ENCODE results near the gene SLC25A43.
"Not testable (repeated sequence)": the region's sequence is repeated elsewhere in the genome, so short reads cannot be mapped to it uniquely, and the experiment has no call there.

SLC25A43 gene

DNA sequence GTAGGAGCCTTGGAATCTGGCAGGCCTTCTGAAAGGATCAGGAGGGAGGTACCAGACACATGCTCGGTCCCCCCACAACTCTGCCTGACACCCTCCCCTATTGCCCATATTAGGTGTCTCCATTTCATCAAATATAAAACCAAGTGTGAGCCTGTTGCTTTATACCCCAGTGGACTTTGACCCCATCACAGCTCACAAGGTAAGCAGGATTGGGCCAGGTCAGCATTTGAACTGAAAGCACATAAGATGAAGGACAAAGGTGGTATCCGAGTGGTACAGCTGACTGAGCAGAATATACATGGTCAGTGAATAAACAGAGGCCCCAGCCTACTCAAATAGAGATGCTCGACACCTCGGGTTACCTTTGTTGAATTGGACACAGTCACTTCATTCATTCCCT lies 20.0 kb downstream of the SLC25A43 start:
- intact Hi-C loops (cut with micrococcal nuclease) = no loop called here
- H3K9me3 Mint-ChIP-seq = no peaks in the 10 kb centered on the region
- no peak overlapping the region for H3K4me3 Mint-ChIP-seq
- H3K27ac Mint-ChIP-seq = no peak overlapping the region
- no peaks in the 10 kb centered on the region for H3K4me1 Mint-ChIP-seq (ENCODE audit: low read depth)
- H3K27me3 Mint-ChIP-seq = no peaks in the 10 kb centered on the region
- H3K36me3 Mint-ChIP-seq (ENCODE audit: low read depth) = peaks cover 57% of the 10 kb centered on the region

DNA sequence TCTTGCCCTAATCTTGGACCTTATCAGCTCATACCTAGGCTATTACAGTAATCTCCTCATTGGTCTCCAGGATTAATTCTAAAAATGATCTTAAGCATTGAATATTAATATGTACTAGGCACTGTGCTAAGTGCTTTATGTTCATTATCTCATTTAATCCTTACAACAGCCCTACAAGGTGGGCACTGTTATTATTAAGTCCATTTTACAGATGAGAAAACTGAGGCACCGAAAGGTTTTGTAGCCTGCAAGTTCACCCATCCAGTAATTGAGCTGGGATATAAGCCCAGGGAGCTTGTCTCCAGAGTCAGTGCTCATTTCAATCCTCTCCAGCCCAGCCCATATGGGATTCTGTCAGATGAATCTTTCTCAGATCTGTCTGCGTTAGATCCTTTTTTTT lies 20.8 kb downstream of the SLC25A43 start:
- intact Hi-C loops (cut with micrococcal nuclease) = no loop called here
- Mint-ChIP-seq H3K4me1 (ENCODE audit: low read depth) (no peaks in the 10 kb centered on the region), H3K9me3 (no peaks in the 10 kb centered on the region), H3K27me3 (no peaks in the 10 kb centered on the region), H3K27ac (no peak overlapping the region), H3K4me3 (no peak overlapping the region), H3K36me3 (ENCODE audit: low read depth) (peaks cover 57% of the 10 kb centered on the region)

DNA sequence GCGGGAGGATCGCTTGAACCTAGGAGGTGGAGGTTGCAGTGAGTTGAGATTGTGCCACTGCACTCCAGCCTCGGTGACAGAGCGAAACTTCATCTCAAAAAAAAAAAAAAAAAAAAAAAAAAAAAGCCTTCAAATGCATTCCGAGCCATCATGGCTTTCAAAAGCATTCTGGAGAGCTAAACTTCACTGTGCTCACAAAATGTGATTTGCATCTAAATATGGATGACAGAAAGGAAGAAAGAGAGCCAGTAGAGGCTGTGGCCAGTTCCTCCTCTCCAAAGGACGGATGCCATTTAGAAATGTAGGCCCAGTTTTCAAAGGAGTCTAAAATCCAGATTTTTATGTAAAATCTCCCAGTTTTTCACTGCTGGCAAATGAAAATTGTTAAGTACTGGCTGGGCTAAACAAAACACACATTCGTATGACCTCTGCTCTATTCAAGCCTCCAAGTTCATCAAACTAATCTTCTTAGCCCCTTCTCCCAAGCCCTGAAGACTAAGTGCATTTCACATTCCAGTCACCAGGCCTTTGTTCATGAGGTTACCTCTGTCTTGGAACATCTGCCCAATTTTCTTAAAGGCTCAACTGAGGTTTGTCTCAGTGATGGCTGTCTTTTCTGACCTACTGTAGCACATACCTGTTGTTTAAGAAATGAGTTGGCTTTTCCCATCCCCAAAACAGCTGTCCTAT lies 22.0 kb downstream of the SLC25A43 start:
- peaks cover 7% of the 10 kb centered on the region for H3K4me1 Mint-ChIP-seq (ENCODE audit: low read depth)
- intact Hi-C loops (cut with micrococcal nuclease) = no loop called here
- no peak overlapping the region for H3K27ac Mint-ChIP-seq
- H3K27me3 Mint-ChIP-seq = no peaks in the 10 kb centered on the region
- H3K36me3 Mint-ChIP-seq (ENCODE audit: low read depth) = peaks cover 57% of the 10 kb centered on the region
- H3K4me3 Mint-ChIP-seq = no peak overlapping the region
- no peaks in the 10 kb centered on the region for H3K9me3 Mint-ChIP-seq

DNA sequence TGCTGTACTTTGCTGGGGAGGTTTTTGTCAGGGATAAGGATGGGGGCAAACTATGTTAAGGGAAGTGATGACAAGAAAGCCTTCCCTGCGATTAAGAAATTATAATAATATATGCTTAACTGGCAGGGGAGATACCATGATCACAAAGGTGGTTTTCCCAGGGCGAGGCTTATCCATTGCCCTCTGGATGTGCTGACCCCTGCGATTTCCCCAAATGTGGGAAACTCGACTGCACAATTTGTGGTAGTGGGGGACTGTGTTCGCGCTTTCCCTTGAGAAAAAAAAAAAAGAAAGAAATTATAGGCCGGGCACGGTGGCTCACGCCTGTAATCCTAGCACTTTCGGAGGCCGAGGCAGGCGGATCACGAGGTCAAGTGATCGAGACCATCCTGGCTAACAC lies 24.5 kb downstream of the SLC25A43 start:
- peaks cover 58% of the 10 kb centered on the region for H3K36me3 Mint-ChIP-seq (ENCODE audit: low read depth)
- peaks cover 22% of the 10 kb centered on the region for H3K4me1 Mint-ChIP-seq (ENCODE audit: low read depth)
- no peaks in the 10 kb centered on the region for H3K9me3 Mint-ChIP-seq
- H3K27ac Mint-ChIP-seq = no peak overlapping the region
- intact Hi-C loops (cut with micrococcal nuclease) = no loop called here
- no peaks in the 10 kb centered on the region for H3K27me3 Mint-ChIP-seq
- no peak overlapping the region for H3K4me3 Mint-ChIP-seq

DNA sequence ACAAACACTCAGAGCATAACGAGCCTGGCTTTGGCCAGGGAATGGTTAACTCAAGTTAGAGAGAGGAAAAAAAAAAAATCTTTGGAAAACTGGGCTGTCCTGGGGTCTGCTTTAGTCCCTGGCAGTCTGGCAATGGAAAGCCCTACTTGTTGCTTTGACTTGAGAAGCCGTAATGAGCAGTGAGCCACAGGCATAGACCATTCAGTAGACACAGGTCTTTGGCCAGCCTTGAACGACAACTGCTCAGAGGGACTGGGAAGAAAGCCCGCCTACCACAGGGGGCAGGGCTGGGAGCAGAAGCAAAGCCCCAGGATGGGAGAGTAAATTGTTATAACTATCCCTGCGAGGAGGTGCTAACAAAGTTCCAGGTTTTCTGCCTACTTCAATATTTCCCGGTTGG lies 25.9 kb downstream of the SLC25A43 start:
- no peak overlapping the region for H3K4me3 Mint-ChIP-seq

DNA sequence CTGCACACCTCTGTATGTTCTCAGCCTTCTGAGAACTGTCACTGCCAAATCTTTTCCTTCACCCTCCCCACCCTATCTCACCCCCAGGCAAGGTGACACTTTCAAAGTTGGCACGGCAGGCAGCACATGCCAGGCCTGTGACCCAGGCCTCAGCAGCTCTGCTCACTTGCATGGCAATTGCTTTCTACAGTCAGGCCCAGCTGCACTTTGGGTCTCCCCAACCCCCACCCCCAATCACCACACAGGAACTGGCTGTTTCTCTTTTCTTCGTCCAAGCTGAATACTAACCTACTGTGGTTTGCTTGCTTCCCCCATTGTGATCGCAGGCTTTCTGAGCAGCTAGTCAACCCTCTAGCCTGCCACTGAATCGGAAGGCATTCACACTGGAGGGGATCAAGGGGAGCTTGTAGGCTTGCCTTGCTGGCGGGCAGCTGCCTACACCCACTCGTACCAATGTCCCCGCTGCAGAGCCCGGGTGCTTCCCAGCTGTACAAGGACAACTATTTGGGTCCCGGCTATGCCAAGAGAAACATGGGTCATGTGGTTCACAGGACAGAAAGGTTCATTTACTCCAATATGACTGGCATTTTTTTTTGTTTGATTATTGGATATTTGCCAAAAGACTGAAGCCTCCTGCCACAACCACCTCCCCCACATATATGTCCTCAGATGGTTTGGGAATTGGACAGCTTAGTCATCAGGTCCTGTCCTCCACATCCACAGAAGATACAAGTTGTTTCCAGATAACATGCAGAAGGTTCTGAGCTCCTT lies 28.1 kb downstream of the SLC25A43 start:
- peaks cover 53% of the 10 kb centered on the region for H3K36me3 Mint-ChIP-seq (ENCODE audit: low read depth)
- H3K4me1 Mint-ChIP-seq (ENCODE audit: low read depth) = peaks cover 22% of the 10 kb centered on the region
- intact Hi-C loops (cut with micrococcal nuclease) = no loop called here
- H3K4me3 Mint-ChIP-seq = peak overlapping the region; percentile 20
- H3K9me3 Mint-ChIP-seq = no peaks in the 10 kb centered on the region
- no peaks in the 10 kb centered on the region for H3K27me3 Mint-ChIP-seq
- peak overlapping the region; percentile 80 for H3K27ac Mint-ChIP-seq

More for the DNA sequence above, 25.9 kb downstream of the SLC25A43 start:
- intact Hi-C loops (cut with micrococcal nuclease) = no loop called here
- Mint-ChIP-seq H3K27me3 (no peaks in the 10 kb centered on the region), H3K36me3 (ENCODE audit: low read depth) (peaks cover 58% of the 10 kb centered on the region), H3K4me1 (ENCODE audit: low read depth) (peaks cover 22% of the 10 kb centered on the region), H3K9me3 (no peaks in the 10 kb centered on the region), H3K27ac (no peak overlapping the region)

DNA sequence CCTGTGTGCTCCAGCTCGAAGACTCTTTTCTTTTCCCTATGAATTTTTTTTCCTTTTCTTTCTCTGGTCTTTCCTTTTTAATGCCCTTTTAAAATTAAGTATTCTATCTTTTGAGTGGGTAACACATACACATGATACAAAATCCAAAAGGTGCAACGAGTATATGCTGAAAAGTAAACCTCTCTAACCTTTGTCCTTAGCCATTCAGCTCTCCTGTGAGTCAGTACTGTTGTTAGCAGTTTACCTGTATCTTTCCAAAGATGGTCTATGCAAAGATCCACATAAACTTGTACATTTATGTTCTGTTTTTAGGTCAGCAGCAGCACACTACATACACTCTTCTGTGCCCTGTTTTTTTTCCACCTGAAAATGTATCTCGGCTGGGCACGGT lies 28.7 kb downstream of the SLC25A43 start:
- Mint-ChIP-seq H3K27ac (peak overlapping the region; percentile 80), H3K36me3 (ENCODE audit: low read depth) (peaks cover 49% of the 10 kb centered on the region), H3K27me3 (no peaks in the 10 kb centered on the region), H3K9me3 (no peaks in the 10 kb centered on the region), H3K4me1 (ENCODE audit: low read depth) (peaks cover 22% of the 10 kb centered on the region), H3K4me3 (peak overlapping the region; percentile 20)
- intact Hi-C loops (cut with micrococcal nuclease) = no loop called here

DNA sequence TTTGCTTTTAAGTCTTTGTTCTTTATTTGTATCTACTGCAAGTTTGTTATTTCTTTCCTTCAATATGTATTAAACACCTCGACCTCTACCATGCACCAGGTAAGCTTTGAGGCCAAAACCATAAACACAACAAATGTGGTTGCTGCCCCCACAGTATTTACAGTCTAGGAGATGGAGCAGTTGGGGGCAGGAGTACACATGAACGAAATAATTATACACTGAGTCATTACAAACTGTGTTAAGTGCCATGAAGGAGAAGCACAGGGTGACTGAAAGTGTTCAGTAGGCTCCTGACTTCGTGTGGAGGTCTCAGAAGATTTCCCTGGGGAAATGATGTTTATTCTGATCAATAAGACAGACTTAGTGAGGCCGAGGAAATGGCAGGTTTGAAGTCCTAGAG lies 30.3 kb downstream of the SLC25A43 start:
- Mint-ChIP-seq H3K27me3 (no peaks in the 10 kb centered on the region), H3K4me1 (ENCODE audit: low read depth) (peaks cover 22% of the 10 kb centered on the region), H3K4me3 (no peak overlapping the region), H3K27ac (no peak overlapping the region), H3K9me3 (no peaks in the 10 kb centered on the region), H3K36me3 (ENCODE audit: low read depth) (peaks cover 57% of the 10 kb centered on the region)
- intact Hi-C loops (cut with micrococcal nuclease) = no loop called here

DNA sequence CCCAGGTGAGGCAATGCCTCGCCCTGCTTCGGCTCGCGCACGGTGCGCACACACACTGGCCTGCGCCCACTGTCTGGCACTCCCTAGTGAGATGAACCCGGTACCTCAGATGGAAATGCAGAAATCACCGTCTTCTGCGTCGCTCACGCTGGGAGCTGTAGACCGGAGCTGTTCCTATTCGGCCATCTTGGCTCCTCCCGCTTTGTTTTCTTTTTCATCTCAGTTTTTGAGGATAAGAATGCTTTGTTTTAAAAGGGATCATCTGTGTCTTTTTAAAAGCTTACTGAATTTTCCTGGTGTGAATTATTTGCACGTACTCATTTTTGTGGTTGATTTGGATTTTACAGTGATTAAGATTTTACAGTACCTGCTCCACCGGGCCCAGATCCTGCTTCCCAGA lies 42.2 kb downstream of the SLC25A43 start:
- not testable (repeated sequence) for H3K9me3 Mint-ChIP-seq

DNA sequence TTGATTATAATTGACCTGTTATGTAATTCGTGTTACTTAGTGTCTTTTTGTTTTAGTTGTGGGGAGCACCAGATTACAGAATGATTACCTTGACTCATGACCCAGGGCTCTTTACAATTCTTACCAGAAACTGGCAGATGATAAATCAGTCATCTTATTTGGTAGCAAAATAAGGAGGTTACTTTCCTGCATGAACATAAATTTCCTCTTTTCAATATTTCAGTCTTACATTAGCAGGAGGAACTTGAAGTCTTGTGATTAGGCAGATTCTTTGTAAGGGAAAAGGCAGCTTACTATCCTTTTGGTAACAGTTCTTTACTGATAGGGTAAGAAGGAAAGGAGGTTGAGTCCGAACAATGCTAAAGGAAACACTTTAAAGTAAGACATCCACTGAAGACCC lies 43.1 kb downstream of the SLC25A43 start:
- H3K27me3 Mint-ChIP-seq = no peaks in the 10 kb centered on the region
- H3K4me1 Mint-ChIP-seq (ENCODE audit: low read depth) = peaks cover 5% of the 10 kb centered on the region
- no peaks in the 10 kb centered on the region for H3K9me3 Mint-ChIP-seq
- peak overlapping the region; percentile 25 for H3K27ac Mint-ChIP-seq
- peak overlapping the region; percentile 13 for H3K4me3 Mint-ChIP-seq
- H3K36me3 Mint-ChIP-seq (ENCODE audit: low read depth) = no peaks in the 10 kb centered on the region
- intact Hi-C loops (cut with micrococcal nuclease) = no loop called here

More for the DNA sequence above, 42.2 kb downstream of the SLC25A43 start:
- H3K4me3 Mint-ChIP-seq; H3K27ac Mint-ChIP-seq; H3K4me1 Mint-ChIP-seq (ENCODE audit: low read depth); H3K36me3 Mint-ChIP-seq (ENCODE audit: low read depth); H3K27me3 Mint-ChIP-seq; intact Hi-C loops (cut with micrococcal nuclease): not testable (repeated sequence)

DNA sequence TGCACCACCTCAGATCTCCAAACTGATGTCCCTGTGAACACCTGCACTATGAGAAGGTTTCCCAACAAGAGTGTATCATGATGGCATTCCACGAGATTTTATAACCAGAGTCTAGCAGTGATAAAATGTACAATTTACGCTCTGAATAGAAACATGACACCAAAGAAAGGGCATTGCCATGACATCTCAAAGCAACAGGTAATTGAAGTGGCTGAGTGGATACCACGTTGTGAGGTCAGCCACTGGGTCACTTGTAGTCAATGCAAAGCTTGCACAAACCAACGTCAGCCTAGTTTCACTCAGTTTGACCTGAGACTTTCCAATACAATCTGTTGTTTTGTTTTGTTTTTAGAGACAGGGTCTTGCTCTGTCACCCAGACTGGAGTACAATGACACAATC lies 54.1 kb downstream of the SLC25A43 start:
- H3K36me3 Mint-ChIP-seq (ENCODE audit: low read depth) = peaks cover 55% of the 10 kb centered on the region
- no peak overlapping the region for H3K27ac Mint-ChIP-seq
- H3K27me3 Mint-ChIP-seq = no peaks in the 10 kb centered on the region
- no peak overlapping the region for H3K4me3 Mint-ChIP-seq
- H3K4me1 Mint-ChIP-seq (ENCODE audit: low read depth) = no peaks in the 10 kb centered on the region
- intact Hi-C loops (cut with micrococcal nuclease) = no loop called here
- no peaks in the 10 kb centered on the region for H3K9me3 Mint-ChIP-seq

DNA sequence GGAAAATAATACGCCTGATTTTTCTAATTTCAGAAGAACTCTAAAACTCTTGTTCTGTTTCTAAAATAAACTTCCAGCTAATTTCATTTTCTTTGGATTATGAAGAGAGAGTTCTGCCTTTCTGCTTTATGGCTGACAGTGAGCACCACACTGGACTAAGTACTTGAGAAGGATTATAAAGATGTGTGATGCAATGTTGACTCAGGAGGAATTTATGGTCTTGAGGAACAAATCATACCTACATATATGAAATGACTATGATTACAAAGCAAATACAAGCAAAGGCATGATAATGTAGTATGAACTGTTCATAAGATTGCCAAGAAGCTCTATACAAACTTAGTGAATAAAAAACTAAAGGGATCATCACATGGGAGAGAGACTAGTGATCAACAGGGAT lies 56.1 kb downstream of the SLC25A43 start:
- intact Hi-C loops (cut with micrococcal nuclease) = no loop called here
- Mint-ChIP-seq H3K9me3 (no peaks in the 10 kb centered on the region), H3K4me1 (ENCODE audit: low read depth) (no peaks in the 10 kb centered on the region), H3K4me3 (no peak overlapping the region), H3K27me3 (no peaks in the 10 kb centered on the region), H3K36me3 (ENCODE audit: low read depth) (peaks cover 45% of the 10 kb centered on the region), H3K27ac (no peak overlapping the region)

DNA sequence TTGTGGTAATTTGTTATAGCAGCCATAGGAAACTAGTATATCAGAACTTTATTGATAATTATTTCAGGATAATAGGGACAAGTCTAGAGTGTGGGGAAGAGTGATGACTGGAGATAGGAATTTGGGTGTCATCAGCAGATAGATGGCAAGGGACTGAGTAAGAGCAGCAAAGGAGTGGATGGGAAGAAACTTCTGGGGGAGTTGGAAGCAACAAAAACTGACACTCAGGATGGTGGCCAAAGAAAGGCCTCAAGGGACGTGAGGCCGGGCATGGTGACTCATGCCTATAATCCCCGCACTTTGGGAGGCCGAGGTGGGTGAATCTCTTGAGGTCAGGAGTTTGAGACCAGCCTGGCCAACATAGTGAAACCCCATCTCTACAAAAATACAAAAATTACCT lies 60.0 kb downstream of the SLC25A43 start:
- Mint-ChIP-seq H3K27ac (no peak overlapping the region), H3K36me3 (ENCODE audit: low read depth) (peaks cover 12% of the 10 kb centered on the region), H3K27me3 (no peaks in the 10 kb centered on the region), H3K4me3 (no peak overlapping the region), H3K9me3 (no peaks in the 10 kb centered on the region), H3K4me1 (ENCODE audit: low read depth) (peaks cover 11% of the 10 kb centered on the region)
- intact Hi-C loops (cut with micrococcal nuclease) = no loop called here

DNA sequence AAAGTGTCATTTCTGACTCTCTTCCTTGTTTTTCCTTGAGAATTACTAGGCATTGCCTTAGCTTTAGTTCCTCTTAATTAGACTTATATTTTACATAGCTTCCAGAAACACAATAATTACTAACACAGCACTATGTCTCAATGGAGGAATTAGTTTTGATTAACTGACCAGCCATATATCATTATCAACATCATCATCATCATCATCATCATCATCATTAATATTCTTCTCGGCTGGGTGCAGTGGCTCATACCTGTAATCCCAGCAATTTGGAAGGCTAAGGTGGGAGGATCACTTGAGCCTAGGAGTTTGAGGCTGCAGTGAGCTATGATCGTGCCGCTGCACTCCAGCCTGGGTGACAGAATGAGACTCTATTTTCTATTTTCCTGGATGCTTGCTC lies 66.4 kb downstream of the SLC25A43 start:
- H3K27me3 Mint-ChIP-seq = no peaks in the 10 kb centered on the region
- intact Hi-C loops (cut with micrococcal nuclease) = loop anchor here (5.0 kb wide), 1 partner anchor 63 kb away; no protein-coding TSS in a partner anchor
- peaks cover 24% of the 10 kb centered on the region for H3K36me3 Mint-ChIP-seq (ENCODE audit: low read depth)
- H3K4me3 Mint-ChIP-seq = no peak overlapping the region
- peaks cover 16% of the 10 kb centered on the region for H3K4me1 Mint-ChIP-seq (ENCODE audit: low read depth)
- no peaks in the 10 kb centered on the region for H3K9me3 Mint-ChIP-seq
- no peak overlapping the region for H3K27ac Mint-ChIP-seq

Data from dendritic cell treated with granulocyte-macrophage colony-stimulating factor and Interleukin-4, amounts not matched to agents 40 ng/mL and 50 ng/mL, for 4 days (primary cell).